GM19025 (cell line): ENCODE data around the gene ZNRF4.
"Not testable (repeated sequence)": the region's sequence is repeated elsewhere in the genome, so short reads cannot be mapped to it uniquely, and the experiment has no call there.

Experiments
- ATAC-seq: cut with Tn5 transposase; IDR thresholded peaks from one replicate; pipeline ENCODE4 v1.9.1; 2021; ENCODE audit warnings: mild to moderate bottlenecking, low read depth, moderate library complexity; ENCODE audit not compliant: unreplicated experiment

Gene ZNRF4

DNA sequence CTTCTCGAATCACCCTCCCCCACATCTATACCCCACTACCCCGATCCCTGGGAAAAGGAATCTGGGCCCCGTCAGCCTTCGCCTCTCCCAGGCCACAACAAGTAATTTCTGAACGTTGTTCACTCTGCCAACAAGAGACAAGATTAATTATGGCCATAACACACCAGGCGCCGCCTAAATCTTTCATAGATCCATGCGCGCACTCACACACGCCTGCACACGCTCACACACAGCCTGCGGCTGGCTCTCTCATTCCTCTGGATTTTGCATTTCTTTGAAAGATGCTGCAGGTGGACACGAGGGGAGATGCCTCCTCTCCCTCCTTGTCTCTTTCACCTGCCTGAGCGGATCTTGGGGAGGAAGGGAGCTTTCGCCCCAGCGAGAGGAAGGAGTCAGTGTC lies 17.1 kb downstream of the ZNRF4 start:
- no peak for ATAC-seq

GRCh38 chr19:5473646-5474045 lies 18.4 kb downstream of the ZNRF4 start:
- no peak for ATAC-seq

DNA sequence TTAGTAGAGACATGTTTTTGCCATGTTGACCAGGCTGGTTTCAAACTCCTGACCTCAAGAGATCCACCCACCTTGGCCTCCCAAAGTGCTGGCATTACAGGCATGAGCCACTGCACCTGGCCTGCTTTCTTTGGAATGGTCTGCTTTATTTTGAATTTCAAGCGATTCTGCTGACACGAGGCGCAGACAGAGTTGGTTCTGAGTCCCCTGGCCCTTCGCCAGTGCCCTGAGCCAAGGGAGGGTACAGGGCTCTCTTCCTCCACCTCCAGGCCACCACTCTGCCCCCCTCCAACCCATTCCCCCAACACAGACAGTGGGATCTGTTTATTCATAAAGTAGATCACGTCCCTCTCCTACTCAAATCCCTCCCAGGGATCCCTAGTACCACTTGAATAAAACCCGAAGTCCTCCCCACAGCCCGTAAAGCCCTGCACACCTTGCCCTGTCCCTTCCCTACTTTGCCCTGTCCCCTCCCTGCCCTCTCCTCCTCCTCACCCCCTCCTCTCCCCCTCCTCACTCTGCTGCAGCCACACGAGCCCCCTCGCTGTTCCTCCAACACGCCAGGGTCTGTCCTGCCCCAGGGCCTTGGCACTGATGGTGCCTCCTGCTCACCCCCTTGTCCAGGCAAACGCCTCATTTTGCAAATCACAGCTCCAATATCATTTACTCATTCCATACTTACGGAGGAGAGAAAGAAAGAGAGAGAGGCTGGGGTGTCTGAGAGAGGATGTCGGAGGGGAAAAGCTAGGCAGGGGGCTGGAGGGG lies 22.4 kb downstream of the ZNRF4 start:
- no peak for ATAC-seq

DNA sequence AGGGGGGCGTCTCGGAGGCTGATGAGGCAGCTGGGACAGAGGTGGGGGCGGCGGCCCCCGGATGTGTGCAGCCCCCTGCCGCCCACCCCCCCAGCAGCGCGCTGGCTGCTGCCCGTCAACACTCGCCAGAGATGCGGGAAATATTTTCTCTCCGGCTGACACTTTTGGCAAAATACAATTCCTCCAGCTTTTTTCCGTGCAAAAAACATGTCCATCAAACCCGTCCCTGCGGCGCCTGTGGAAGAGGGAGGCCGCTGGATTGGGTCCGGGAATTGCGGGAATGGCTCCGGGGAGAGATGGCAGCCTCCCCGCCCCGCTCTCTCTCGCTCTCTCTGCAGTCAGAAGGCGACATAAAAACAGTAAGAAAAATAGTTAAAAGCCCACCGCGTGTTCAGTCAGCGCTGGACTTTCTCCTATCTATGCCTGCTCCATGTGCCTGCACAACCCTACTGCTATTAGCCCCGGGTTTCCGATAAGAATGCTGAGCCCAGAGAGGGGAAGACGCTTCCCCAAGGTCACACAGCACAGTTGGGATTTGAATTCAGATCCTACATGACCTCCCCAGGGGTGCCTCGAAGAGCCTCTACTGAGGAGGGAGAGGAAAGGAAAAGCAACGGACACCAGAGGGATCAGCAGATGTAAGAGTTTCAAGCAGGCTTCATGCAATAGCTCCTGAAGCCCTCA lies 23.2 kb downstream of the ZNRF4 start:
- no peak for ATAC-seq

- ATAC-seq, result no peak
Observed at GRCh38 chr19:5478925-5479588, 23.8 kb downstream of the ZNRF4 start.

- no peak for ATAC-seq
Observed at GRCh38 chr19:5479958-5480357, 24.7 kb downstream of the ZNRF4 start.

GRCh38 chr19:5480427-5480836 lies 25.2 kb downstream of the ZNRF4 start:
- no peak for ATAC-seq

- no peak for ATAC-seq
Observed at GRCh38 chr19:5481957-5482356, 26.7 kb downstream of the ZNRF4 start.

DNA sequence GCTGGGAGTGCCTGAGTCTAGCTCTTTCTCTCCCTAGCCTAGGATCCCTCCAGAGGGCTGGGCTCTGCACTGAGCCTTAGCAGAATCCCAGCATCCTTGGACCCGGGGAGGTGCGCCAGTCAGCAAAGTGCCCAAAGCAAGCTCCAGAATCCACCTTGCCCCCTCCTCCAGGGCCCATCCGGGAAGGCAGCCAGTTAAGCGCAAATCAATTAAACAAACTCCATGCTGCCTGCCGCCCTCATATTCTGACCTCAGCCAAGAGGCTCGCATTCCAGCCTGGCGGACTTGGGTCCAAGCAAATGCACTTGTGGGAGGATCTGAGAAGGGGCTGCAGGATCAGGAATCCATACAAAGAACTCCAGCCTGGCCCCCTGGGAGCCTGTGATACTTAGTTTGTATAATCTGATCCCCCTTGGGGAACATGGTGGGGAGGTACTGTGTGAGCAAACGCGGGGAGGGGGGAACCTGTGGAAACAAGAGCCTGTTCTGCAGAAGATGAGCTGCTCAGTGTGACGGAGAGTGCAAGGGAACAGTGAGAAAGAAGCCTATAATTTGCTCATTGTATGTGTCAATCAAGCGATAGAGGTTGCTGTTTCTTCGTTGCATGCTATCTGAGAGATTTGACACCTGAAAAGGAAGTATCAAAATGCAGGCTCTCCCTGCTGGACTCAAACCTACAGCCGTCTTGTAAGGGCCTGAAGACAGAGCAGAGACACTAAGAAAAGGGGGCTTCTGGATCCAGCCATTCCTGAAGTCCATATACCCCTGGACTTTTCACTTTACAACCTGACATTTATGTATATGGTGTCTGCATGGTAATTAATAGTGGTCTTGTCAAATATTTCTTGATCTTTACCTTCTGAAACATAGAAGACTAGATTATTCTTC lies 29.4 kb downstream of the ZNRF4 start:
- no peak for ATAC-seq

- no peak for ATAC-seq
Observed at GRCh38 chr19:5485286-5485636, 30.0 kb downstream of the ZNRF4 start.

DNA sequence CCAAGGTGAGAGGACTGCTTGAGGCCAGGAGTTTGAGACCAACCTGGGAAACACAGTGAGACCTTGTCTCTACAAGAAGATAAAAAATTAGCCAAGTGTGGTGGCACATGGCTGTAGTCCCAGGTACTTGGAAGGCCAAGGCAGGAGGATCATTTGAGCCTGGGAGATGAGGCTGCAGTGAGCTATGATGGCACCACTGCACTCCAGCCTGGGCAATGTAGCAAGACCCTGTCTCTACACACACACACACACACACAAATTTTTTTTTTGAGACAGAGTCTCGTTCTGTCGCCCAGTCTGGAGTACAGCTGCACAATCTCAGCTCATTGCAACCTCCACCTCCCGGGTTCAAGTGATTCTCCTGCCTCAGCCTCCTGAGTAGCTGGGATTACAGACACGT lies 30.4 kb downstream of the ZNRF4 start:
- not testable (repeated sequence) for ATAC-seq

- no peak for ATAC-seq
Observed at GRCh38 chr19:5487222-5487621, 32.0 kb downstream of the ZNRF4 start.

DNA sequence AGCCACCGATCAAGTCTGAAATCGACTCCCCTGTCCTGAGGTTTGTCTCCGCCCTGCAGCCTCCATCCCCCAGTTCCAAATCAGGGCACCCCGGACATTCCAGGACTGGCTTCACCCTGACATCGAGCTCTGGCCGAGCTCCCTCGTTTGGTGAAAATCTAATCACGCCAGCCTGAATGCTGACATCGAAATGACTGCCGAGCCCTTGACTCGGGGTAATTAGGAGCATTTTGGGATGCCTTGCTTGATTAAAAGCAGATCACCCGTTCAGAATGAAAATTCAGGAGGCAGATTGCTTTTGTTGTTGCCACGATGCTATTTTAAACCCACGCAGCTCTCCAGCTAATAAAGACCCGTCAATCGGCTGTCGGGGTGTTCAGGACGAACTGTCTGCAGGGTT lies 34.3 kb downstream of the ZNRF4 start:
- no peak for ATAC-seq

- ATAC-seq, result no peak
Observed at GRCh38 chr19:5491565-5491964, 36.3 kb downstream of the ZNRF4 start.

GRCh38 chr19:5492281-5492634 lies 37.0 kb downstream of the ZNRF4 start:
- no peak for ATAC-seq

- no peak for ATAC-seq
Observed at GRCh38 chr19:5492635-5493409, 37.6 kb downstream of the ZNRF4 start.

GRCh38 chr19:5494773-5495172 lies 39.6 kb downstream of the ZNRF4 start:
- ATAC-seq, result no peak

DNA sequence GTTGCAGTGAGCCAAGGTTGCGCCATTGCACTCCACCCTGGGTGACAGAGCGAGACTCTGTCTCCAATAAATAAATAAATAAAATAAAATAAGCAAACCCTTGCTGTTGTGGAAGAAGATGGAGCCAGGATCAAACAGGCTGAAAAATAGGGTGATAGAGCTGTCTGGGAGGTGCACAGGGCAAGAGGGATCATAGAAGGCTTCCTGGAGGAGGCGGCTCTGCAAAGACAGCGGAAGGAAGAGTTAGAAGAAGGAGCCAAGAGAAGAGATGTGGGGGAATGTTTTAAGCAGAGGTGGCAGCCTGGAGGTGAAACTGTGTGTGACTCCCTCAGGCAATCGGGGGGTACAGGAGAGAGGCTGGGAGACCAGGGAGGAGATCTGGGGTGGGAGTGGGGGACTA lies 40.6 kb downstream of the ZNRF4 start:
- no peak for ATAC-seq

- no peak for ATAC-seq
Observed at GRCh38 chr19:5497297-5497696, 42.1 kb downstream of the ZNRF4 start.
